GM12875 (cell line): ENCODE results near the gene ITGA3.

ENCODE experiments used
- H3K4me3 ChIP-seq: one replicate; pipeline ENCODE4 v1.5.1; 2011; ENCODE audit warnings: low read depth, low read length, control low read depth
- TF ChIP-seq, protein P1 (sequence below): IDR thresholded peaks from 2 replicates; pipeline ENCODE4 v1.5.1; 2011; ENCODE audit warnings: low read depth, mild to moderate bottlenecking, control low read depth, inconsistent platforms, low read length, moderate library complexity, borderline replicate concordance; ENCODE audit not compliant: insufficient read depth

ITGA3 gene

DNA sequence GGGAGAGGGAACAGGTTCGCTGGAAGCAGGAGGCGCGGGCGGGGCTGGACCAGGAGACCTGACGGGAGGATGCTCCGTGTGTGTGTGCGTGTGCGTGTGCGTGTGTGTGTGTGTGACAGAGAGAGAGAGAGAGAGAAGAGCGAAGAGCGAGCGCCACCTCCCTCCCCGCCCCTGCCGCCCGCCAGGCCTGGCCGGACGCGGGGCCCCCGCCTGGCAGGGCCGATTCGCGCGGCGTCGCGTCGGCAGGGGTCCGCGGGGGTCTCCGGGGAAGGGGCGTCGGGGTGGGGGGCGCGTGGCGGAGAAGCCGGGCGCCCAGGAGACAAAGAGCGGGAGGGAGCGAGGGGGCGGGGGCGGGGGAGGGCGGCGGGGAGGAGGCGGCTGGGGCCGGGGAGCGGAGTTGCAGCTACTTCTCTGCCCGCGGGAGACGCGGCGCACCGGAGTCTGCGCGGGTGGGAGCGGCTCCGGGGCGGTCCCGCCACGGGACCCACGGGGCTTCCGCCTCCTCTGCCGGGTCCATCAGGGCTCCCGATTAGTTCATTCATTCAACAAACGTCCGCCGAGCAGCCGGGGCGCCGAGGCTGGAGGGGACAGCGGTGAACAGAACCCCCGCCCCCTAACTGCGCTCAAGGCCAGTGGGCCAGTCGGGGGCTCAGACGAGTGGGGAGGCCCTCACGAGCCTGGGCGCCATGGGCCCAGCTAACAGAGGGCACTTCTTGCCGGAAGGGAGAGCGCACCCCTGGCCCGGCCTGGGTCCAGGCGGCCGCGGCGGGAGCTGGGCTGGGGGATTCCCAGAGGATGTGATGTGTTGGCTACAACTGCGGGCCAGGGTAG lies 74.0 kb downstream of the ITGA3 start, which contains the start of gene SAMD14:
TSS of gene SAMD14 (minus strand) at position 433 of the 831 bp plus-strand sequence. CDS start 5,201 bp downstream, outside the sequence.
- TF ChIP-seq, protein P1, sequence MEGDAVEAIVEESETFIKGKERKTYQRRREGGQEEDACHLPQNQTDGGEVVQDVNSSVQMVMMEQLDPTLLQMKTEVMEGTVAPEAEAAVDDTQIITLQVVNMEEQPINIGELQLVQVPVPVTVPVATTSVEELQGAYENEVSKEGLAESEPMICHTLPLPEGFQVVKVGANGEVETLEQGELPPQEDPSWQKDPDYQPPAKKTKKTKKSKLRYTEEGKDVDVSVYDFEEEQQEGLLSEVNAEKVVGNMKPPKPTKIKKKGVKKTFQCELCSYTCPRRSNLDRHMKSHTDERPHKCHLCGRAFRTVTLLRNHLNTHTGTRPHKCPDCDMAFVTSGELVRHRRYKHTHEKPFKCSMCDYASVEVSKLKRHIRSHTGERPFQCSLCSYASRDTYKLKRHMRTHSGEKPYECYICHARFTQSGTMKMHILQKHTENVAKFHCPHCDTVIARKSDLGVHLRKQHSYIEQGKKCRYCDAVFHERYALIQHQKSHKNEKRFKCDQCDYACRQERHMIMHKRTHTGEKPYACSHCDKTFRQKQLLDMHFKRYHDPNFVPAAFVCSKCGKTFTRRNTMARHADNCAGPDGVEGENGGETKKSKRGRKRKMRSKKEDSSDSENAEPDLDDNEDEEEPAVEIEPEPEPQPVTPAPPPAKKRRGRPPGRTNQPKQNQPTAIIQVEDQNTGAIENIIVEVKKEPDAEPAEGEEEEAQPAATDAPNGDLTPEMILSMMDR, result no peak
- peak within 1 kb of the TSS; percentile 39 for H3K4me3 ChIP-seq

DNA sequence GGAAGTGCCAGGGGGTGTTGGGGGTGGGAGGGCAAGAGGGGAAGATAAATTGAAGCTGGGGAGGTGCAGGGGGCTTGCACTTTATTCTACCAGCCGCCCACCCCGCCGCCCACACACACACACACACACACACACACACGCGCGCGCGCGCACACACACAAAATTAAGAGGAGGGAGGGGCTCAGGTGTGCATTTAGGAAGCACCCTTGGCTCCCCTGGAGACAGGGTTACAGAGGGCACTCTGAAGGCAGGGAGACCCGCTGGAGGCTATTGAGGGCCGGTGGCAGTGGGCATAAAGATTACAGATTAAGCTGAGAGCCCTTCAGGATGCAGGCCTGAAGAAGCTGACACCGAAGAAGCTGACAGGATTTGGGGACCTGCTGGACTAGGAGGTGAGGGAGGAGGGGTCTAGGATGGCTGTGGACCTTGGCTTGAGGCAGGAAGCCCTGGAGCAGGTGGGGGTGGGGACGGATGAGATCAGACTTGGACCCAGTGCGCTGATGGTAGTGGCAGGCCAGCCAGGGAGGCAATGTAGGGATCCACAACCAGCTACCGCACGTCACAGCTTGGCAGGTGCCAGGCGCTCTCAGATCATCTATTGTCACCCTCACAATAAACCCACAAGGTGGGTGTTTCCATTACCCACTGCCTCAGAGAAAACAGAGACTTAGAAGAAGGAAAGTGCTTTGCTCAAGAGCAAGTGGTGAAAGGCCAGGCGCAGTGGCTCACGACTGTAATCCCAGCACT lies 74.8 kb downstream of the ITGA3 start:
- no peak overlapping the region for H3K4me3 ChIP-seq
- TF ChIP-seq, protein P1, result no peak

DNA sequence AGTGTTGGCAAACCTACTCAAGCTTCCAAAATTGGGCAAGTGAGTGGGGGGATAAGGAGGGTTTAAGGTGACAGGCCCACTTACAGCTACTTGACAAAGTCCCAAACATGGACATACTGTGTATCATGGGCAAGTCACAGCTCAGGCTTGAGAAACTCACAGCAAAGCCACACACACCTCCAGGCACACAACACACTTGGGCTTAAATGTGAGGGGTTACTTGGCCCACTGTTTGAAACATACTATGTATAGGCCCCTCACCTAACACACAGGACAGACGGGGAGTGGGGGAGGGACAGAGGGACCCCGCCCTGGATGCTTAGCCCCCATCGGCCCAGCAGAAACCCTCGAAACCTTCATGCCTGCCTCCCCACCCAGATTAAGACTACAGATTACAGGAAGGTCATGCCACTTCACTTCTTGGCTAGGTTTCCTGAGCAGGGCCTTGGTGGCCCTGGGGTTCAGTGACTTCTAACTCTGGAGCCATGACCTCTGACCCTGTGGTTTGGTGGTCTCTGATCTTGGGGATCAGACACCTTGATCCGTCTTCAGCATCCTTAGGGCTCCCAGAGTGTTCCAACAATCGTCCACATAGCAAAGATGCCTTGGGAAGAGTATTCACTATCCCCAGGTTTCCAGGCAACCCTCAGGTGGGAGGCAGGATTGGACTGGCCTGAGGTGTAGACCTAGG lies 76.3 kb downstream of the ITGA3 start:
- no peak overlapping the region for H3K4me3 ChIP-seq
- TF ChIP-seq, protein P1, result no peak

DNA sequence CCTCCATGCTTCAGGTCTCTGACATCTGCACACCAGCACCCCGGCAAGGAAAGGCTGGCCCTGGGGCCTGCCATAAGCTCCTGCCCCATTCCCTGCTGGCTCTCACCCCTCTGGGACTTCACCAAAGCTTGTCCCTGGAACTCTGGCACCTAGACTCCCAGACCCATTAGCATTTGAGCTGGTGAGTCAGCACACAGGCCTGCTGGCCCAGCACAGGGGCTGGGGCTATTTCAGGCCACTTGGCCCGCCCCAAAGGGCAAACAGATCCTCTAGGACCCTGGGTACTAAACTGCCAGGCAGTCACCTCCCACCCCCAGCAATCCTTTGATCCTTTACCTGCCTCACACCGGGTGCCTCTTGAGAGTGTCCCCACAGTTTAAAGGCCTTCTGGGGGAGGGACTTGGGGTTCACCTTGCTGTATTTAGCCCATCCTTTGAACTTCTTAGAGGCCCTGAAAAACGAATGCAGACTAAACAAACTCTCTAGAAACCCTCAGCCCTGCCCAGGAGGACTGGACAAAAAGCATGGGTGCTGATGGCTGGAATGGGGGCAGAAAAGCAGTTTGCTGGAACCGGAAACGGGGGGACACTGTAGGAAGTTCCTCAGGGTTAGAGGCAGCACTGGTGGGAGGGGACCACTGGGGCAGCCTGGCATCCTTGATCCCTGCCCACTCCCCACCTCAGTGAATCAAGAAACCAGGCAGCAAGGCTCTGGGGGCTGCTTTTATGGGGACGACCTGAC lies 77.3 kb downstream of the ITGA3 start:
- no peak overlapping the region for H3K4me3 ChIP-seq
- TF ChIP-seq, protein P1, result no peak

DNA sequence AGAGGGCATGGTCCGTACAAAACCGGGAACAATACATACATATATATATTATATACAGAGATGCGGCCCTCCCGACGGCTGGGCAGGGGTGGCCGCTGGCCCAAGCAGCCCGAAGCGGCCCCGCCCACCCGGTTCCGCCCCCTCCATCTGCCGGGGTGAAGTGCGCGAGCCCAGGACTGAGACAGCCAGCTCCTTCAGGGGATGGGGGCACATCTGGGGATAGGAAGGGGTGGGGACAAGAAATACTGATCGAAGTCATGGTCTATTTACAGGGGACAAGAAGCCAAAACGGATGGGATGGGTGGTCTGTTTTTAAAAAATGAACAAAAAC lies 77.8 kb downstream of the ITGA3 start:
- H3K4me3 ChIP-seq, result no peak overlapping the region
- TF ChIP-seq, protein P1, result no peak

DNA sequence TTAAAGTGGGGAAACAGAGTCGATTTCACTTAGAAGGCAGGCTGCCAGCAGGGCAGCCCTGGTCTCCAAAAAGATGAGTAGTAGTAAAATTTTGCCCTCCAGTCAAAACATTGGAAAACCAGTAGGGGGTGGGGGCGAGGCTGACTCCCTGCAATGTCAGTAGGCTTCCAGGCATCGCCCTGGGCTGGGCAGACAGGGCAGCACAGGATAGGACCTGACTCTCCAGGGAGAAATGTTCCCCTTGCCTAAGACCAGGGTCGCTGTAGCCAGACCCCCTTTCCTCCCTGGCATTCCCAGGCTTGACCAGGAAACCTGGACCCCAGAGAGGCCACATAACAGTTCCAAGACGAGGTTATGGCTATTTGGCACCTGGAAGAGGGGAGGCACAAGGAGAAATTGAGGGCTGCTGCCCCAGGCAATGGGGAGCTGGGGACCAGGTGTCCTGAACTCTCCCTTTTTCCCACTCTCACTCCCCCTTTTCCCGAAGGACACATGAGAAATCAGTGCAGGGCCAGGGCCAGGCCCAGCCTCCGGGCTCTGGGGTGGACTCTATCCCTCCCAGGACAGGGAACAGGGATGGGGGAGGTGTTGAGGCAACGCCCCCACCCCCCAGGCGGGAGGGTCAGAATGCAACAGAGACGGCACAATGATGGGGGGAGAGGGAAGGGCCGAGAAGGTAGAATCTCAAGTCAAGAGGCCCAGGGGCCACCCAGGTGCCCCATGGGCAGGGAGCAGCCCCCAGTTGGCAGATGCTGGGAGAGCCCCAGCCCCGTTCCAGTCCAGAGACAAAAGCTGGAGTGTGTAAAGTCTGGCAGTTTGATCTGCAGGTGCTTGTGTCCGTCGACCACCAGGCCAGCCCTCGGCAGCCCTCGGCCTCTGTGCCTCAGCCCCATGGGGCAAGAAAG lies 78.5 kb downstream of the ITGA3 start:
- TF ChIP-seq, protein P1, result no peak
- no peak overlapping the region for H3K4me3 ChIP-seq
